HepG2 (cell line): ENCODE measurements around the gene TRIM69. TPM values are rescaled to one million over a fixed set of nuclear protein-coding genes. Genes with fewer than 3 reads are reported as not detected.

Experiments
- AKAP8 ChIP-seq: sonication (generic); formaldehyde crosslinking; IDR thresholded peaks from 2 replicates; pipeline ENCODE4 v1.5.1; 2020; ENCODE audit warnings: mild to moderate bottlenecking, missing genetic modification reagents
- ARNTL ChIP-seq: sonication (generic); formaldehyde crosslinking; IDR thresholded peaks from 2 replicates; pipeline ENCODE4 v1.4.0; 2020; ENCODE audit warnings: mild to moderate bottlenecking, missing genetic modification reagents
- ATF1 ChIP-seq: IDR thresholded peaks from 2 replicates; pipeline ENCODE4 v1.6.1; 2016; ENCODE audit warnings: mild to moderate bottlenecking, control low read depth
- DR1 ChIP-seq: sonication (generic); formaldehyde crosslinking; IDR thresholded peaks from 2 replicates; pipeline ENCODE4 v1.8.0; 2021; ENCODE audit warnings: mild to moderate bottlenecking, missing genetic modification reagents, inconsistent platforms
- IRX3 ChIP-seq: sonication (generic); formaldehyde crosslinking; IDR thresholded peaks from 2 replicates; pipeline ENCODE4 v1.8.1; 2023; ENCODE audit warnings: mild to moderate bottlenecking, low read depth, missing genetic modification reagents, borderline replicate concordance
- JUND ChIP-seq: sonication (generic); formaldehyde crosslinking; IDR thresholded peaks from 2 replicates; pipeline ENCODE4 v1.8.0; 2022; ENCODE audit warnings: mild to moderate bottlenecking, missing genetic modification reagents
- KLF12 ChIP-seq: sonication (generic); formaldehyde crosslinking; IDR thresholded peaks from 2 replicates; pipeline ENCODE4 v1.4.0; 2020; ENCODE audit warnings: missing genetic modification reagents, borderline replicate concordance
- LCORL ChIP-seq, 2 experiments: fragments of 450-650 bp in 1 of 2; sonication (generic) in 1 of 2; formaldehyde crosslinking in 1 of 2; IDR thresholded peaks; 2 replicates each; pipeline versions ENCODE4 v1.5.0 to v1.6.1; 2017 to 2020; ENCODE audit warnings: antibody characterized with exemption in 1 of 2, missing genetic modification reagents in 1 of 2
- MXD4 ChIP-seq: IDR thresholded peaks from 2 replicates; pipeline ENCODE4 v1.6.1; 2016; ENCODE audit warnings: mild to moderate bottlenecking, missing biosample characterization, missing genetic modification reagents
- RNF2 ChIP-seq: fragments of 450-650 bp; conservative IDR thresholded peaks from 2 replicates; pipeline ENCODE4 v1.6.1; 2016; ENCODE audit warnings: low read depth
- SMAD1 ChIP-seq: sonication (generic); formaldehyde crosslinking; IDR thresholded peaks from 2 replicates; pipeline ENCODE4 v1.4.0; 2020; ENCODE audit warnings: missing genetic modification reagents, low read depth, mild to moderate bottlenecking, borderline replicate concordance
- SOX13 ChIP-seq, 3 experiments: fragments of 450-650 bp in 1 of 3; sonication (generic) in 1 of 3; formaldehyde crosslinking in 1 of 3; IDR thresholded peaks in 2 of 3; conservative IDR thresholded peaks in 1 of 3; 2 replicates each; pipeline versions ENCODE4 v1.5.0 to v1.6.1; 2016 to 2020; ENCODE audit warnings: antibody characterized with exemption in 1 of 3, mild to moderate bottlenecking in 1 of 3, missing compliant biosample characterization in 1 of 3, missing genetic modification reagents in 1 of 3, moderate library complexity in 1 of 3
- TAF1 ChIP-seq: sonication (generic); formaldehyde crosslinking; IDR thresholded peaks from 2 replicates; pipeline ENCODE4 v1.4.0; 2020; ENCODE audit warnings: missing genetic modification reagents
- ZBTB1 ChIP-seq: sonication (generic); formaldehyde crosslinking; IDR thresholded peaks from 2 replicates; pipeline ENCODE4 v1.4.0; 2020; ENCODE audit warnings: missing genetic modification reagents, borderline replicate concordance
- ZBTB21 ChIP-seq: sonication (generic); formaldehyde crosslinking; IDR thresholded peaks from 2 replicates; pipeline ENCODE4 v1.4.0; 2020; ENCODE audit warnings: missing genetic modification reagents
- ZFP36L1 ChIP-seq: sonication (generic); formaldehyde crosslinking; IDR thresholded peaks from 2 replicates; pipeline ENCODE4 v1.8.0; 2022; ENCODE audit warnings: mild to moderate bottlenecking, missing genetic modification reagents, moderate library complexity
- ZFY ChIP-seq: sonication (generic); formaldehyde crosslinking; IDR thresholded peaks from 2 replicates; pipeline ENCODE4 v1.4.0; 2020; ENCODE audit warnings: missing genetic modification reagents
- ZNF24 ChIP-seq: fragments of 450-650 bp; IDR thresholded peaks from 2 replicates; pipeline ENCODE4 v1.6.1; 2017; ENCODE audit warnings: antibody characterized with exemption, mild to moderate bottlenecking
- ZNF556 ChIP-seq: sonication (generic); formaldehyde crosslinking; IDR thresholded peaks from 2 replicates; pipeline ENCODE4 v1.4.0; 2020; ENCODE audit warnings: mild to moderate bottlenecking, missing genetic modification reagents, borderline replicate concordance
- ZNF562 ChIP-seq: sonication (generic); formaldehyde crosslinking; IDR thresholded peaks from 2 replicates; pipeline ENCODE4 v1.8.0; 2022; ENCODE audit warnings: missing genetic modification reagents, borderline replicate concordance
- ZSCAN9 ChIP-seq: IDR thresholded peaks from 2 replicates; pipeline ENCODE4 v1.6.1; 2016; ENCODE audit warnings: borderline replicate concordance
- polyA plus RNA-seq, 8 experiments: library from polyadenylated mRNA; depleted of rRNA in 3 of 8; stranded (reverse) in 7 of 8; unstranded in 1 of 8; fragments of >200 nt; fragmentation: Illumina TruSeq in 4 of 8; extraction: Trizol in 4 of 8; gene quantifications; 2 replicates each; pipeline versions ENCODE4 v1.2.1 to v1.2.3, GENCODE V29; 2011 to 2016; ENCODE audit warnings: low read depth in 4 of 8, missing spikeins in 1 of 8, mixed read lengths in 1 of 8; ENCODE audit not compliant: insufficient read depth in 1 of 8
- total RNA-seq, 5 experiments: library from RNA; depleted of rRNA; stranded (reverse); fragments of >200 nt; fragmentation: Illumina TruSeq; extraction: Trizol; gene quantifications; 2 replicates each; pipeline ENCODE4 v1.2.3, GENCODE V29; 2016; ENCODE audit warnings: low read depth in 1 of 5
- TF ChIP-seq, protein P1 (sequence below): sonication (generic); formaldehyde crosslinking; IDR thresholded peaks from 2 replicates; pipeline ENCODE4 v1.8.1; 2022; ENCODE audit warnings: mild to moderate bottlenecking, missing genetic modification reagents
- TF ChIP-seq, protein P2 (sequence below): IDR thresholded peaks from 2 replicates; pipeline ENCODE4 v1.6.1; 2016; ENCODE audit warnings: mild to moderate bottlenecking
- TF ChIP-seq, protein P3 (sequence below): sonication (generic); formaldehyde crosslinking; IDR thresholded peaks from 2 replicates; pipeline ENCODE4 v1.8.0; 2022; ENCODE audit warnings: mild to moderate bottlenecking, missing genetic modification reagents, borderline replicate concordance
- TF ChIP-seq, protein P4 (sequence below): sonication (generic); formaldehyde crosslinking; IDR thresholded peaks from 2 replicates; pipeline ENCODE4 v1.8.1; 2023; ENCODE audit warnings: mild to moderate bottlenecking, missing genetic modification reagents, borderline replicate concordance

TRIM69 gene
- total and polyA plus RNA-seq, 2 of the 13 experiments (the other 11 are each of a cell fraction or from before 2014, with no cell fraction given), result 2.6 to 3.2 TPM

DNA sequence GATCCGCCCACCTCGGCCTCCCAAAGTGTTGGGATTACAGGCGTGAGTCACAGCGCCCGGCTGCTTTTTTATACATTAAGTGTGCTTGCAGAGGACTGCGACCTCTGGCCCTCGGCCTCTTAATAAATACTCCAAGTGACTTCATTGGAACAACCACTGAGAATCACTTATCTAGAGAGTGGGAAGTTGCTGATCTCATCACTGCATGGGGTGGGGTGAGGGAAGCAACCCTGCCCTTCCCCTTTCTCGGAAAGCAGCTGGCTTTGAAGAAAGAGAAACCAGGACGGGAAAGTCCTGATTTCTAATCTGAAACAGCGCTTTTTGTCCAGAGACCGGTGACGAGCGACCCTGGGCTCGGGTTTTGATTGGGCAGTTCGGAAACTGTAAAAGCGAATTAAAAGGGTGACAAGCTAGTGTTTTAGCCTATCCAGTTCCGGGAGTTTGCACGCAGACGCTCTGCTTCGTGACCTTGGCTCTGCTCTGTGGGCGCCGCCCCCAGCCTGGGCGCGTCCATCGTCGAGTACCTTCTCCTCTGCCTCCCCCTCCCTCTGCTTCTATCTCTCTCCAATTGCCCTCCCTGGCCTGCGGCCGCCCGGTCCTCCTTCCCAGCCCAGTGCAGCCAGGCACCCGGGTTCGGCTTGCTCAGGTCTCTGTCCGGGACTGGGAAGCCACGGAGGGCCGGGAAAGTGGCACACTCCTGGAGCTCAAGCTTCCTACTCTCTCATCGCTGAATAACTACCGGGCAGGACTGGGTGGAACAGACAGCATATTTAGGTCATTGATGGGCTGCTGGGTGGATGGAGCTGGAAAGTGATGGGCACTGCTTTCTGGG lies 7.5 kb upstream of the TRIM69 start (continued):
- TF ChIP-seq ZNF562 (CRISPR knock-in tag) (no peak), MXD4 (CRISPR knock-in tag) (peak; percentile 55; the same call in 1 of the 2 replicates), SOX13 (IDR thresholded peaks at IDR 0.05) (0 out of 2 replicates have a peak, but pooled peaks have one; percentile 10), SOX13 (CRISPR knock-in tag; conservative IDR thresholded peaks at IDR 0.05 in 1 of 2, IDR thresholded peaks at IDR 0.05 in 1 of 2) (peak in 1 of 2 experiments; percentile 6; a peak in 1 of 4 replicates), ZFP36L1 (CRISPR knock-in tag) (0 out of 2 replicates have a peak, but pooled peaks have one; percentile 66), ATF1 (peak; percentile 88), SMAD1 (CRISPR knock-in tag) (no peak), ARNTL (CRISPR knock-in tag) (no peak; the same call in 1 of the 2 replicates), ZNF556 (CRISPR knock-in tag) (no peak), ZSCAN9 (CRISPR knock-in tag) (no peak), ZNF24 (no peak), RNF2 (0 out of 2 replicates have a peak, but pooled peaks have one; percentile 29), ZBTB21 (peak; percentile 70), ZBTB1 (CRISPR knock-in tag) (no peak), AKAP8 (CRISPR knock-in tag) (no peak; the same call in 1 of the 2 replicates), DR1 (CRISPR knock-in tag) (no peak), TAF1 (peak; percentile 81), ZFY (CRISPR knock-in tag) (peak; percentile 74), IRX3 (no peak), KLF12 (CRISPR knock-in tag) (0 out of 2 replicates have a peak, but pooled peaks have one; percentile 30), LCORL (IDR thresholded peaks at IDR 0.05) (no peak), LCORL (CRISPR knock-in tag; IDR thresholded peaks at IDR 0.05) (no peak; the same call in 1 of the 2 replicates), JUND (peak; percentile 65; the same call in 1 of the 2 replicates)
- TF ChIP-seq, protein P1, sequence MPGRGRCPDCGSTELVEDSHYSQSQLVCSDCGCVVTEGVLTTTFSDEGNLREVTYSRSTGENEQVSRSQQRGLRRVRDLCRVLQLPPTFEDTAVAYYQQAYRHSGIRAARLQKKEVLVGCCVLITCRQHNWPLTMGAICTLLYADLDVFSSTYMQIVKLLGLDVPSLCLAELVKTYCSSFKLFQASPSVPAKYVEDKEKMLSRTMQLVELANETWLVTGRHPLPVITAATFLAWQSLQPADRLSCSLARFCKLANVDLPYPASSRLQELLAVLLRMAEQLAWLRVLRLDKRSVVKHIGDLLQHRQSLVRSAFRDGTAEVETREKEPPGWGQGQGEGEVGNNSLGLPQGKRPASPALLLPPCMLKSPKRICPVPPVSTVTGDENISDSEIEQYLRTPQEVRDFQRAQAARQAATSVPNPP (CRISPR knock-in tag), result no peak
- TF ChIP-seq, protein P2, sequence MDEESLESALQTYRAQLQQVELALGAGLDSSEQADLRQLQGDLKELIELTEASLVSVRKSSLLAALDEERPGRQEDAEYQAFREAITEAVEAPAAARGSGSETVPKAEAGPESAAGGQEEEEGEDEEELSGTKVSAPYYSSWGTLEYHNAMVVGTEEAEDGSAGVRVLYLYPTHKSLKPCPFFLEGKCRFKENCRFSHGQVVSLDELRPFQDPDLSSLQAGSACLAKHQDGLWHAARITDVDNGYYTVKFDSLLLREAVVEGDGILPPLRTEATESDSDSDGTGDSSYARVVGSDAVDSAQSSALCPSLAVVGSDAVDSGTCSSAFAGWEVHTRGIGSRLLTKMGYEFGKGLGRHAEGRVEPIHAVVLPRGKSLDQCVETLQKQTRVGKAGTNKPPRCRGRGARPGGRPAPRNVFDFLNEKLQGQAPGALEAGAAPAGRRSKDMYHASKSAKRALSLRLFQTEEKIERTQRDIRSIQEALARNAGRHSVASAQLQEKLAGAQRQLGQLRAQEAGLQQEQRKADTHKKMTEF, result peak; percentile 82
- TF ChIP-seq, protein P3, sequence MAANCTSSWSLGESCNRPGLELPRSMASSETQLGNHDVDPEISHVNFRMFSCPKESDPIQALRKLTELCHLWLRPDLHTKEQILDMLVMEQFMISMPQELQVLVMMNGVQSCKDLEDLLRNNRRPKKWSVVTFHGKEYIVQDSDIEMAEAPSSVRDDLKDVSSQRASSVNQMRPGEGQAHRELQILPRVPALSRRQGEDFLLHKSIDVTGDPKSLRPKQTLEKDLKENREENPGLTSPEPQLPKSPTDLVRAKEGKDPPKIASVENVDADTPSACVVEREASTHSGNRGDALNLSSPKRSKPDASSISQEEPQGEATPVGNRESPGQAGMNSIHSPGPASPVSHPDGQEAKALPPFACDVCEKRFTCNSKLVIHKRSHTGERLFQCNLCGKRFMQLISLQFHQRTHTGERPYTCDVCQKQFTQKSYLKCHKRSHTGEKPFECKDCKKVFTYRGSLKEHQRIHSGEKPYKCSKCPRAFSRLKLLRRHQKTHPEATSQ, result peak; percentile 76; the same call in 1 of the 2 replicates
- TF ChIP-seq, protein P4, sequence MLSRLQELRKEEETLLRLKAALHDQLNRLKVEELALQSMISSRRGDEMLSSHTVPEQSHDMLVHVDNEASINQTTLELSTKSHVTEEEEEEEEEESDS (CRISPR knock-in tag), result no peak
